ENCODE results near the gene COA6.

- TF ChIP-seq EZH2 (IDR thresholded peaks at IDR 0.05; ENCODE audit: low read depth, low read length, severe bottlenecking) (no peak), CTCF (IDR thresholded peaks at IDR 0.05; ENCODE audit: control extremely low read depth in 1 of 3, insufficient read depth in 1 of 3, low read depth in 1 of 3, low read length in 3 of 3) (no peak), TAF1 (IDR thresholded peaks at IDR 0.05; ENCODE audit: low read depth, low read length) (no peak), EP300 (IDR thresholded peaks at IDR 0.05; ENCODE audit: borderline replicate concordance in 1 of 2, low read depth in 2 of 2, low read length in 2 of 2) (no peak), CREB1 (IDR thresholded peaks at IDR 0.05) (no peak), NRF1 (IDR thresholded peaks at IDR 0.05; ENCODE audit: low read depth, low read length) (no peak)
These were observed 36.0 kb upstream of the COA6 start for GRCh38 chr1:234337233-234337632.

All from H1 (cell line).